Hematopoietic multipotent progenitor cell treated with erythropoietin and hydrocortisone succinate and interleukin-3 and kit ligand, for 4 days (in vitro differentiated cells): Measurements from ENCODE around the gene CDH3.
"Not testable (repeated sequence)": the region's sequence is repeated elsewhere in the genome, so short reads cannot be mapped to it uniquely, and the experiment has no call there.

ENCODE experiments used
- DNase-seq: peaks from one replicate; pipeline ENCODE4 v3.0.0-alpha.2; 2015

The CDH3 gene

GRCh38 chr16:68707340-68708152, 62.4 kb downstream of the CDH3 start:
- peak; percentile 44 for DNase-seq

- peak; percentile 47 for DNase-seq
Measured at GRCh38 chr16:68710211-68710610, 65.1 kb downstream of the CDH3 start.

- peak; percentile 36 for DNase-seq
Measured at GRCh38 chr16:68711421-68712139, 66.5 kb downstream of the CDH3 start.

GRCh38 chr16:68713361-68713760, 68.3 kb downstream of the CDH3 start:
- DNase-seq: no peak

- no peak for DNase-seq
Measured at GRCh38 chr16:68715471-68715870, 70.4 kb downstream of the CDH3 start.

- not testable (repeated sequence) for DNase-seq
Measured at GRCh38 chr16:68716516-68716915, 71.4 kb downstream of the CDH3 start.

DNA sequence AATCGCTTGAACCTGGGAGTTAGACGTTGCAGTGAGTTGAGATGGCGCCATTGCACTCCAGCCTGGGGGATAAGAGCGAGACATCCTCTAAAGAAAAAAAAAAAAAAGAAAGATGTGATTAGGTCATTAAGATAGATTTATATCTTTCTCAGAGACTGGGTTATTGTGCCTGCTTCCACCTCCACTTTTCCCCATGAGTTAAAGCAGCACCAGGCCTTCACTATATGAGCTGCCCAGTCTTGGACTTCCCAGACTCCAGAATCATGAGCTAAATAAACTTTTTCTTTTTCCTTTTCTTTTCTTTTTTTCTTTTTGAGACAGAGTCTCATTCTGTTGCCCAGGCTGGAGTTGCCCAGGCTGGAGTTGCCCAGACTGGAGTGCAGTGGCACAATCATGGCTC, 72.6 kb downstream of the CDH3 start:
- DNase-seq: no peak

DNA sequence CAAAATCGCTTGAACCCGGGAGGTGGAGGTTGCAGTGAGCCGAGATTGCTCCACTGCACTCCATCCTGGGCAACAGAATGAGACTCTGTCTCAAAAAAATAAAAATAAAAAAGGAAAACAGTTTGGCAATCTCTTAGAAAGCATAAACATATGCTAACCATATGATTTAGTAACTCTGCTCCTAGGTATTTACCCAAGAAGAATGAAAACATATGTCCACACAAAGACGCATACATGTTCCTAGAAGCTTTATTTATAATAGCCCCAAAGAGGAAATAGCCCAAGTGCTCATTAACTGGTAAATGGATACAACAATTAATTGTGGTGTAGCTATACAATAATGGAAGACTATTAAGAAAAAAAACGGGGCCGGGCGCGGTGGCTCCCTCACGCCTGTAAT, 73.5 kb downstream of the CDH3 start:
- no peak for DNase-seq

DNA sequence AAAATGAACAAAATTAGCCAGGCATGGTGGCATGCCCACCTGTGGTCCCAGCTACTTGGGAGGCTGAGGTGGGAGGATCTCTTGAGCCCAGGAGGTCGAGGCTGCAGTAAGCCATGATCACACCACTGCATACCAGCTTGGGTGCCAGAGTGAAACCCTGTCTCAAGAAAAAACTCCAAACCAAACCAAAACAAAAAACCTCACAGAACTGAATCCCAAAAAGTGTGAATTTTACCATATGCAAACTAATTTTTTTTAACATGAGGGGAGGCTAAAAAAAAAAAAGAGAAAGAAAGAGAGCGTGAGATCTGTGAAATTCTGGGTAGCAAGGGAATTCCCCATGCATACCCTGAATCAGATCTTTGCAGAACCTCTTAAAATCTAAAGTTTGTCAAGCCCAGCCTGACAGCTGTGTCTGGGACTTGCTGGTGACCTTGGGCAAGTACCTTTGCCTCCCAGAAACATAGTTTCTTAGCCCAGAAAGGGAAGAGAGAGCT, 74.9 kb downstream of the CDH3 start:
- DNase-seq: no peak

GRCh38 chr16:68722119-68723024, 77.3 kb downstream of the CDH3 start:
- no peak for DNase-seq

DNA sequence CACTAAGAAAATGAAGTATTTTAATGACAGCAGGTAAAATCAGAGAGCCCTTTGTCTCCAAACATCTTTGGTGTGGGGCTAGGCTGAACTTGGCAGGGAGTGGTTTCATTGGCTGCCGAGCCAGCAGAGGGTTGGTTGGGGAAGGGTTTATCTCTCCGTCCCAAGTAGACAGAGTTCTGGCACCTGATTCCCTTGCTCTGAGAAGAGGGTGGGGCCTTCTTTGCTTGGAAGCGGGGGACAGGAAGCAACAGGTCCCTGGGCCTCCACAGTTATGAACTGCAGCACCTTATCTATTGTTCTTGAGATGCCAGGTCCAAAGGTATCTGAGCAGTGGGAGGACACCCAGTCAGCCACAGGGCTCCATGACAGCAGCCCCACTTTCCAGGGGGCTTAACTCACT, 79.7 kb downstream of the CDH3 start:
- peak; percentile 94 for DNase-seq

- peak; percentile 63 for DNase-seq
Measured at GRCh38 chr16:68728523-68728922, 83.4 kb downstream of the CDH3 start.

DNA sequence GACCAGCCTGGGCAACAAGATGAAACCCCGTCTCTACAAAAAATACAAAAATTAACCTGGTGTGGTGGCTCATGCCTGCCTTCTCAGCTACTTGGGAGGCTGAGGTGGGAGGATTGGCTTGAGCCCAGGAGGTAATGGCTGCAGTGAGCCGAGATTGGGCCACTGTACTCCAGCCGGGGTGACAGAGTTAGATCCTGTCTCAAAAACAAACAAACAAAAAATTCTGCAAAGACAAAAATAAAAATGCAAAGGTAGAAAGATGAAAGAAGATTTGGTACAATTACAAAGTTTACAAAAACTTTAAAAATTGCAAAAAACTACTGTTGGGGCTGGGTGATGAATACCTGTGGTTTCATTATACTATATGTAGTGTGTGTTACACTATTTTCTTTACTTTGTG, 86.5 kb downstream of the CDH3 start:
- DNase-seq: peak; percentile 45

DNA sequence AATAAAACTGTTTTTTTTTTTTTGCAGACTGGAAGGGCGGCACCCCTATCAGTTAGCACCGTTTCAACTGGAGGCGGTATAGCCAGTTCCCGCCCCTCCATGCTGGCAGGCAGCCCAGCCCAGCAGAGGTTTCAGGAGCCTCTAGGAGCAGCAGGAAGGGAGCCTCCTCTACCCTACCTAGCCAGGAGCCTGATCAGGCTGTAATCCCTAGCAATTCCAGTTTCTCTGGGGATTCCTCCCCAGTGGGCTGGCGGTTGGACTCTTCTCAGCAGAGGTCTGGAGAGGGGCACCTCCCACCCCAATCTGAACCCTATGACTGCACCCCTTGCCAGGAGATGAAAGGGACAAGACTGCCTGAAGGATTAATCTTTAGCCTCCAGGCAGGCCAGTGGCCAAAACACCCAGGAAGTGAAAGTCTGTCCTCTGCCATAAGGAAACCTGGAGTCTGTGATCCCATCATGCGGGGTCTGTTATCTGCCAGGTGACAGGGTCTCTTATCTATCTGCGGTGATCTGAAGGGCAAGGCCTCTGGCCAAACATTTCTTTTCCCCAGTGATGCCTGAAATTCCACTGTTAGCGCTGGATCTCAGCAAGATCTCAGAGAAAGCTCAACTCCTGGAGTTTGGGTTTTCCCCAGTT, 87.1 kb downstream of the CDH3 start:
- DNase-seq: peak; percentile 90

- DNase-seq: no peak
Measured at GRCh38 chr16:68732741-68733399, 87.8 kb downstream of the CDH3 start.

DNA sequence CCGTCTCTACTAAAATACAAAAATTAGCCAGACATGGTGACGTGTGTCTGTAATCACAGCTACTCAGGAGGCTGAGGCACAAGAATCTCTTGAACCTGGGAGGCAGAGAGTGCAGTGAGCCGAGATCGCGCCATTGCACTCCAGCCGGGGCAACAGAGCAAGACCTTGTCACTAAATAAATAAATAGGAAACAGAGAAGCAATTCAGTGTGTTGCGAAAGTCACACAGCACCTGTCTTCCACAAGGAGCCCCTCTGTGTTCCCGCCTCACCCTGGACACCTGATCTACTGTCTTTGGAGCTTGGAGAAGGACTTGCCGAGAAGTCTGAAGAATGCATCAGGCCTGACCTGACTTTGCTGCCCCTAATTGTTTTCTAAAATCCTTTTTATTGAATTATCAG, 88.5 kb downstream of the CDH3 start:
- no peak for DNase-seq

GRCh38 chr16:68734782-68735181, 89.7 kb downstream of the CDH3 start:
- DNase-seq: no peak

GRCh38 chr16:68736561-68736960, 91.5 kb downstream of the CDH3 start:
- DNase-seq: no peak

DNA sequence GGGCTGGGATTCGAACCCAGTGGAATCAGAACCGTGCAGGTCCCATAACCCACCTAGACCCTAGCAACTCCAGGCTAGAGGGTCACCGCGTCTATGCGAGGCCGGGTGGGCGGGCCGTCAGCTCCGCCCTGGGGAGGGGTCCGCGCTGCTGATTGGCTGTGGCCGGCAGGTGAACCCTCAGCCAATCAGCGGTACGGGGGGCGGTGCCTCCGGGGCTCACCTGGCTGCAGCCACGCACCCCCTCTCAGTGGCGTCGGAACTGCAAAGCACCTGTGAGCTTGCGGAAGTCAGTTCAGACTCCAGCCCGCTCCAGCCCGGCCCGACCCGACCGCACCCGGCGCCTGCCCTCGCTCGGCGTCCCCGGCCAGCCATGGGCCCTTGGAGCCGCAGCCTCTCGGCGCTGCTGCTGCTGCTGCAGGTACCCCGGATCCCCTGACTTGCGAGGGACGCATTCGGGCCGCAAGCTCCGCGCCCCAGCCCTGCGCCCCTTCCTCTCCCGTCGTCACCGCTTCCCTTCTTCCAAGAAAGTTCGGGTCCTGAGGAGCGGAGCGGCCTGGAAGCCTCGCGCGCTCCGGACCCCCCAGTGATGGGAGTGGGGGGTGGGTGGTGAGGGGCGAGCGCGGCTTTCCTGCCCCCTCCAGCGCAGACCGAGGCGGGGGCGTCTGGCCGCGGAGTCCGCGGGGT, 92.1 kb downstream of the CDH3 start, which contains the start of gene CDH1:
Gene CDH1, plus strand, starts transcription at position 247 of the 684 bp plus-strand sequence. Its CDS starts 124 bp downstream, at position 371.
- DNase-seq: peak; percentile 48

GRCh38 chr16:68737730-68738629, 92.9 kb downstream of the CDH3 start:
- DNase-seq: peak; percentile 43
